Nucleus accumbens (tissue), 56 donors: Measurements from ENCODE around the gene SLU7.
"Not testable (repeated sequence)": the region's sequence is repeated elsewhere in the genome, so short reads cannot be mapped to it uniquely, and the experiment has no call there.

Experiments
- DNase-seq, 56 donors: peaks; one replicate each; lab custom pipeline; 2025; lab: John Stamatoyannopoulos, UW

The SLU7 gene

GRCh38 chr5:160451281-160451680 lies 32.4 kb upstream of the SLU7 start:
- no peak for DNase-seq

DNA sequence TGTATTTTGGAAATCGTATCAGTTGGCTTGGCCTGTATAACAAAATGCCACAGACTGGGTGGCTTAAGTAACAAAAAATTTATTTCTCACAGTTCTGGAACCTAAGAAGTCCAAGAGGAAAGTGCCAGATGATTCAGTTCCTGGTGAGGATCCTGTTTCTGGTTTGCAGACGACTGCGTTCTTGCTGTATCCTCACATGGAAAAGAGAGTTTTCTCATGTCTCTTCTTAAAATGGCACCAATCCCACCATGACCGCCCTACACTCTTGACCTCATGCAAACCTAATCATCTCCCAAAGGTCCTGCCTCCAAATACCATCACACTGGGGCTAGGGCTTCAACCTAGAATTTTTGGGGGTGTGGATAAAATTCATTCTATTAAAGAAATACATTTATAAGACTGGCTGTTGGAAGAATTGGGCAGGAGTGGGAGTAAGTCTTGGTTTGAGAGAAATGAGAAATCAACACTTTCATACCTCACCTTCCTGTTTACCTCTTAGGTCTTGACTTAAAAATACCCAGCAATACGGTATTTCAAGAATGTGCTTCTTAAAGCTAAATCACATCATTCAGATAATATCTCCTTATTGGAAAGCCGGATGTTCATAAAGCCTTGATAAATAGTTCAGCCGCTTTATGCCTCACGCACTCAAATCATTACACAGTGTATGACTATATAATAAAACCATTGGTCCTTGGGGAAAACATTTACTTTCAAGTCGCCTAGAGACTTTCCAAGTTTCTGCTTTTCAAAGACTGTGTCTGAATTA lies 31.5 kb upstream of the SLU7 start:
- DNase-seq: no peak

GRCh38 chr5:160449458-160449857 lies 30.6 kb upstream of the SLU7 start:
- DNase-seq: no peak

GRCh38 chr5:160448886-160449285 lies 30.0 kb upstream of the SLU7 start:
- DNase-seq: no peak

- no peak for DNase-seq
Measured at GRCh38 chr5:160445751-160446150, 26.9 kb upstream of the SLU7 start.

- DNase-seq: no peak
Measured at GRCh38 chr5:160445132-160445531, 26.3 kb upstream of the SLU7 start.

GRCh38 chr5:160444407-160444806 lies 25.5 kb upstream of the SLU7 start:
- DNase-seq: no peak

DNA sequence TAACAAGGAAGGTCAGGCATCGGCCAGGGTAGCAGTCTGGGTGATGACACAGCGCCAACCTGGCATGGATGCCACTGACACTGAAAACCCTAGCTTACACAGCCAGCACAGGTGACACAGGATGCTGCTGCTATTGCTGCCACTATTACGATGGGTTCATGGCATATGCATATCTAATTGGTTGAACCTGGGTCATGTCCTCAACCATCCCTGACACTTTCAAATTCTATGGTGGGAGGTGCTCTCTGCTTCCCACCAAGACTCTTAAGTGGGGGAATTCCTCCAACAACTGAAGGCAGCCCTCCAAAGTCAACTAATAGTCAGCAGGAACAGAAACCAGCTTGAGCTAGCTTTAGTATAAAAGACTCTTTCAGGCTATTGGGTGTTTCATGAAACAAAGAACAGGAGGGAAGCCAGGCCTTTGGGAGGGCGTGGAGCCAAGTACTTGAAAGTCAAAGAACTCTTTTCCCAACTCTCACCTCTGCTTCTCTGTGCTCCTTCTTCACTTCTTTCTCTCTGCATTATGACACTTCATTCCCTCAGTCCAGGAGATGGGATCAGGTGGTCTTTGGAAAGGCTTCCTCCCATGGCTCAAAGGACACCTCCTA lies 24.0 kb upstream of the SLU7 start:
- DNase-seq: no peak

DNA sequence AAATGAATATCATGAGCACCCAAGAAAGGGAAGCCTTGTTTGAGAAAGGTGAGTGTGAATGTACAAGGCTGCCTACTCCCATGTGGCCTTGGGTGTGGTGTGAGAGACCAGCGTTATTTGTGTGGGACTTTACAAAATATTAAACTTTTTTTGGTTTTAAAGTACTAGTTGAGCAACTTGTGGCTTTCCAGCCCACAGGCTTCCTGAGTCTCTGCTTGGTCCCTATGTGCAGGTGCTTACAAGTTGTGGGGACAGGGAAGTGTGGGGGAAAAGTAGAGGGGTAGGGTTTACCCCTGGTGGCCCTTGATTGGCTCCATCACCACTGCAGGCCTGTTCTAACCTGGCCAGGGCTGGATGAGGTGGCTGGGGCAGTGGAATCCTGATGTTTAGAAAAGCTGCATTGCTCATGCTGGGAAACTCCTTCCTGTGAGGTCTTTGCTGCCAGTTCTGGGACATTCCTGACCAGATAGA lies 22.5 kb upstream of the SLU7 start:
- no peak for DNase-seq

GRCh38 chr5:160439205-160439600 lies 20.3 kb upstream of the SLU7 start:
- peak in 54 of 56 donors; percentile 18 to 94 (median 73) for DNase-seq

- DNase-seq: peak in 42 of 56 donors; percentile 7 to 75 (median 37)
Measured at GRCh38 chr5:160438316-160439204, 19.7 kb upstream of the SLU7 start.

GRCh38 chr5:160437271-160437670 lies 18.4 kb upstream of the SLU7 start:
- DNase-seq: no peak

- DNase-seq: not testable (repeated sequence)
Measured at GRCh38 chr5:160436661-160437060, 17.8 kb upstream of the SLU7 start.

DNA sequence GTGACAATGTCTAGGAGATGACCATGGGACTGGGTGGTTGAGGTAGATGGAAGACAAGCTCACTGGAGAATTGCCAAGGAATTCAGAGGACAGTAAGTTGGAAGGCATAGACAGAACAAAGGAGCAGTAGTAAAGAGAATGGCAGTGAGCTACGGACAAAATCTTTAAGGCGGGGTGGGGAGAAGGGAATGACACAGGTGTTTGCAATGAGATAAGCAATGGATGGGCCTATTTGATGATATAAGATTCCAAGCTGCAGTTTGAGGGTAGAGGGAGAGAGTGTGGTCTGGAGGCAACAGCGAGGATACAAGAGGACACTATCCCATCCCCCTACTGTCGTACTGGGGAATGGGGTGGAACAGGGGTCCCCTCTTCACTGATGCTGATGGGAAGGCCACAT lies 17.1 kb upstream of the SLU7 start:
- no peak for DNase-seq

GRCh38 chr5:160435532-160435931 lies 16.7 kb upstream of the SLU7 start:
- DNase-seq: no peak

GRCh38 chr5:160434022-160434531 lies 15.2 kb upstream of the SLU7 start:
- peak in 47 of 56 donors; percentile 3 to 88 (median 53) for DNase-seq

DNA sequence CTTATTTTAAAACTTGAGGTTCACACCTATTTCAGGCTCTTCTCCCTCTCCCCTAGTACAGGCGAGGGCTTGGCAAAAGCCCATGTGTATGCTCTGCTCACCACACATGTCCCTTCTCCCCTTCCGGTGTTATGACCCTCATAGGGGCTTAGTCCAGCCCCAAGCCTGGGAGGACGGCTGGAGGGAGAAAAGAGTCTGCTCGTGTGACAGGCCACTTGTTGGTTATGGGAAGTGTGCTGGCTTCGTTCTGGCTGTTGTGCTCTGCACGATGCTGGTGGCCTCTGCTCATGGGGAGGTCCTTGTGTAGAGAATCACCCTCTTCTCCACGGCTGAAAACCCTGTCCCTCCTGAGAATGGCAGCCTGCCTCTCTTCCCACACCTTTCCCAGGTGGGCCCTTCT lies 13.9 kb upstream of the SLU7 start:
- no peak for DNase-seq

DNA sequence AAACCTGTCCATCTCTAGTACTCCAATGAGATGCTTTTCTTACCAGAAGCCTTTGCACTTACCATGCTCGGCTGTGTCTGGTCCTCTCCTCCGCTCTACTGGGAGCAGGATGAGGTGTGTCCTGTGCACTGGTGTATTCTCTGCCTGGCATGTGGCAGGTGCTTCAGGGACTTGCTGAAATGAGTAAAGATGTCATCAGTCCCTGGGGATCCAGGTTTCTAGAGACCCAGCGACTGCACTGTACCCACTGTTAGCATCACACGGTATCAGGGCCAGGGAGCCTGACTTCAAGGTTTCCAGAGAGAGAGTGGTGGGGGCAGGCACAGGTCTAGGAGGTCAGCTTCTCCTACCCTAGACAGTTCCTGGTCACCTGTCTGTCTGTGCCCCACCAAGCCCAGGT lies 13.3 kb upstream of the SLU7 start:
- no peak for DNase-seq

- DNase-seq: no peak
Measured at GRCh38 chr5:160427607-160428006, 8.7 kb upstream of the SLU7 start.

- no peak for DNase-seq
Measured at GRCh38 chr5:160423099-160423498, 4.2 kb upstream of the SLU7 start.
